Skeletal muscle cell (primary cell): Measurements from ENCODE around the gene PLXDC2.
"Not testable (repeated sequence)": the region's sequence is repeated elsewhere in the genome, so short reads cannot be mapped to it uniquely, and the experiment has no call there.

Experiments used
- DNase-seq: peaks from one replicate; pipeline ENCODE4 v3.0.0-alpha.2; 2010; ENCODE audit warnings: low read depth
- H3K4me3 ChIP-seq: 2 replicates; pipeline ENCODE4 v1.5.1; 2011; ENCODE audit warnings: low read depth, mild to moderate bottlenecking, control low read depth, low read length, moderate library complexity

PLXDC2 gene

DNA sequence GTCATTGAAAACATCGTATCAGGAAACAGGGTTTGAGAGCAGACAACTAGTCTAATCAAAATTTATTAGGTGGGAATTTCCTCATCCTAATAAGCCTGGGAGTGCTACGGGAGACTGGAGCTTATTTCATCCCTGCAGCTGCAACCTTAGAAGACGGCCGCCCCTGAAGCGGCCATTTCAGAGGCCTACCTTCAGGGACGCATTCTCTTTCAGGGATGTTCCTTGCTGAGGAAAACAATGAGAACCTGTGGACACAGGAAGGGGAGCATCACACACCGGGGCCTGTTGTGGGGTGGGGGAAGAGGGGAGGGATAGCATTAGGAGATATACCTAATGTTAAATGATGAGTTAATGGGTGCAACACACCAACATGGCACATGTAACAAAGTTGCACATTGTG lies 392.9 kb downstream of the PLXDC2 start:
- H3K4me3 ChIP-seq, DNase-seq: not testable (repeated sequence)

DNA sequence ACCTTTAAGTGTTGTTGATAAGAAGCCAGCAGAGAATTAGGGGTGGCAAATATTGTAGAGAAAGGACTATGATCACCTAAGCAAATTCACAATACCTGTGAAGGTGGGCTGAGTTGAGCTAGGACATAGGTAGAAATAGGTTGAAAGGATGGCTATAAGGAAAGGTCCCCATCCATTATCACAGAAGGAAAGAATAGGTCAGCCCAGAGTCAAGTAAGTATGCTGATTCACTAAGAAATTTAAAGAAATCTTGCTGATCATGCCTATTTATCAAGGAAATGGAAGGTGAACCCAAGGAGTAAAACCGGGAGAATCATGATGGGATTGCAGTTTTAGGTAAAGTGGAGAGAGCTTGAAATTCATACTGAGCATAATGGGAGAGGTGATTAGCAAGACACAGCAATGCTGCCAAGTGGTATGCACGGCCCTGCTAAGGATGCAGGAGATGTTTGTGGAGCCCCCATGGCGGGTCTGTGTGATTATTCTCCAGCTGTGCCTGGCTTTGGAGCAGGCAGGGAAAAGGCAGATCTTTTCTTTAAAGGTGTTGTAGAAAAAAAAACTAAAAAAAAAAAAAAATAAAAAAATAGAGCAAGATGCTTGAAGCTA lies 399.4 kb downstream of the PLXDC2 start:
- DNase-seq, result no peak
- H3K4me3 ChIP-seq, result no peak overlapping the region

DNA sequence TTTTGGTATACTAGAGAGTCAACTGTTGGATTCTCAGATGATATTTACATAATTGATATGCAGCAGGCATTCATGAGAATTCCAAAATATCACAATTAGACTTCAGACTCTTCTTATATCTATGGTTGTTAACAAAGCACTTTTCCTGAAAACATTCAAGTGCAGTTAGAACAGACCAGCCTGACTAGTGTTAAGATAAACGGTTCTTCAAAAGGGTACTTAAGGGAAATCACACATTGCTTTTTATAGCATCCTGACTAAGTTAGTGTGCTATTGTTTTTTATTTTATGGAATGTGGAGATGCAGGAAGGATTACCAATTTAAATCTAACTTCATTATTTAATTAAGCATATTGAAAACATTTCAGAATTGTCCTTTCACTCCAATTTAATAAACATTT lies 405.1 kb downstream of the PLXDC2 start:
- no peak for DNase-seq
- H3K4me3 ChIP-seq, result no peak overlapping the region

- DNase-seq, result no peak
- no peak overlapping the region for H3K4me3 ChIP-seq
Measured at GRCh38 chr10:20228729-20229128, 412.5 kb downstream of the PLXDC2 start.

- no peak overlapping the region for H3K4me3 ChIP-seq
- DNase-seq, result no peak
Measured at GRCh38 chr10:20232079-20232705, 416.0 kb downstream of the PLXDC2 start.

DNA sequence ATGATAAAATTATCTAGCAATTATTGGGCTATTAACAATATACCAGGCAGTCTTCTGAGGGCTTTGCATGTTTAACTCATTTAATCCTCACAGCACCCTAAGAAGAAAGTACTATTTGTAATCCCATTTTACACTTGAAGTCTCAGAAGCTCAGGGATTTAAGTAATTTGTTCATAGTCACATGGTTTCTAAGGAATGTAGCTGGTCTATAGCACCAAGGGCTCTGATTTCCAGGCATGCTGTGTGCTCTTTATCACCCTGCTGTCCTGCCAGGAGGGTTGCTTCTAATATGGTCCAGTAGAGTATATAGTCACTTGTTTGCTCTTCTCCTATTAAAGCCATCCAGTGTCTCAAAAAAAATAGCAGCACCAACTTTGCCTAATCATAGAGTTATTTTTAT lies 417.2 kb downstream of the PLXDC2 start:
- H3K4me3 ChIP-seq, result no peak overlapping the region
- DNase-seq, result no peak

GRCh38 chr10:20234579-20234978 lies 418.3 kb downstream of the PLXDC2 start:
- no peak for DNase-seq
- H3K4me3 ChIP-seq, result no peak overlapping the region

DNA sequence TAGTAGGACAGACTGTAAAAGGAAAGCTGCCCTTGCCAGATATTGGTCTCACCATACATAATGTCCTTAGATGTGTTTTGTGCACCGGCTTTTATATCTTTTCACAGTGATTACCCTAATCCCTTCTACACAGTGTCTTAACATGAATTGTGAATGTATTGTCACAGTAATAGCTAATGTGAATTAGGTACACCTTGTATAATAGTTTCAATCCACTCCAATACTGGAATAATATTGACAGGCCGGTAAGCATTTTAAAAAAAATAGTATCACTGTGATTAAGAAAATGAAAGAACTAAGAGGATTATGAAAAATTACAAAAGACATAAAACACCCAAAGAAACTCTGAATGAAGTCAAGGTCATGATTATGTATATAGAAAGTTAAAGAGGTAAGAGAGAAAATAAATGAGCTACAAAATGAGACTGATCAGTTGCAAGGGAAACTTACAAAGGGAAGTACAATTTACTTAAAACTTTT lies 420.9 kb downstream of the PLXDC2 start:
- no peak overlapping the region for H3K4me3 ChIP-seq
- no peak for DNase-seq

GRCh38 chr10:20237586-20237985 lies 421.4 kb downstream of the PLXDC2 start:
- no peak overlapping the region for H3K4me3 ChIP-seq
- DNase-seq, result no peak

GRCh38 chr10:20240643-20241042 lies 424.4 kb downstream of the PLXDC2 start:
- no peak for DNase-seq
- H3K4me3 ChIP-seq, result no peak overlapping the region

- H3K4me3 ChIP-seq, result no peak overlapping the region
- no peak for DNase-seq
Measured at GRCh38 chr10:20247454-20247853, 431.2 kb downstream of the PLXDC2 start.

DNA sequence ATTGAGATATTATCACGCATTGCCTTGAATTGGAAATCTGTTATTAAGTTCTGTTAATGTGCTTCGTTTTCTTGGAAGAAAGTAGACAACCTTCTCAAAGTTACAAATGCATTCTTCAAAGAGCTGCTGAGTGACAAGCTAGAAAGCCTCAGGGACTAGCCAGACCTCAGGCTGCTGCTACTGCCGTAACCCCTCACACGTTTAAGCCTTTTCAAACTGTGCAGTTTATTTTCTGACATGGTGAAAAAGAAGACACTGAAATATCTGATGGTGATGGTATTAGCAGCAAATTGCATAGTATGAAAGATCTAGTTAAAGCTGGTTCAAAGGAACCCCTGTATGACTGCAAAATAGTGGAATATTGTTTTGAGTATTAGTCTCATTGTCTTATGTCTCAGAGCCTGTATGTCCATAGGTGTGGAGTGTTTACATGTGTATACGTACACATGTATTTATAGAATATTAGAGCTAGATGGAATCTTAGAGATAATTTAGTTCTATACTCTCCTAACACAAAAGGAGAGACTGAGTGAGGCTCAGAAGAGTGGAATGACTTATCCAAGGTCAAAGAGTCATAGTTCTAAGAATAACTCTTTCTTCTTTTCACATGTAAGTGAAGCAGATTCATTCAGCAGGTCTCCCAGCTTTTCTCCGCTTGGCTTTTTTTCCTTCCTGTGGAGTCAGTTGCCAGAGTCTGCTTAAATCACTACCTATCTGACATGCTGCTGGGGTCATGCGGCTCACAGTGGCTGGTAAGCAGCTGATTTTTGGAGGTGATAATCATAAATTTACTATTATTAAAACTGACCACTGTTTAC lies 431.9 kb downstream of the PLXDC2 start:
- DNase-seq, result no peak

DNA sequence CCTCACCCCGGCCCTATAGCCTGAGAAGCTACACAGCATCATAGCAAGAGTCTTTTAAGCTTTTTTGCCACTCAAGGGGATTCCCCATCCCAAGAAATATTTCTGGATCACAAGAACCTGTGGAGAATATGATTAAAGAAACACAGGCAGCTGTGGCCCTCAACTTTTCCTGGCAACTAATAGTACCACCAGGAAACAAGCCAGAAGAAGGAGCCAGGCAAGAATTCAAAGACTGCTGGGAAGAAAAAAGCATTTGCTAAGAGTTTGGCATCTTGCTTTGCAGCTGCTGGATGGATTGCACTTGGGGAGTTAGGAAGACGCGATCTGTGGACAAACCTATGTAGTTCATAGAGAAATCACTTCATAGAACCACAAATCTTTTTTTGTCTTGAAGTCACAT lies 437.8 kb downstream of the PLXDC2 start:
- no peak overlapping the region for H3K4me3 ChIP-seq
- DNase-seq, result peak; percentile 2

More for the DNA sequence above, 431.9 kb downstream of the PLXDC2 start:
- H3K4me3 ChIP-seq, result no peak overlapping the region

- H3K4me3 ChIP-seq, result no peak overlapping the region
- no peak for DNase-seq
Measured at GRCh38 chr10:20254497-20254896, 438.3 kb downstream of the PLXDC2 start.

GRCh38 chr10:20256969-20257368 lies 440.7 kb downstream of the PLXDC2 start:
- H3K4me3 ChIP-seq, result no peak overlapping the region
- no peak for DNase-seq

- no peak overlapping the region for H3K4me3 ChIP-seq
- no peak for DNase-seq
Measured at GRCh38 chr10:20257422-20257821, 441.2 kb downstream of the PLXDC2 start.

DNA sequence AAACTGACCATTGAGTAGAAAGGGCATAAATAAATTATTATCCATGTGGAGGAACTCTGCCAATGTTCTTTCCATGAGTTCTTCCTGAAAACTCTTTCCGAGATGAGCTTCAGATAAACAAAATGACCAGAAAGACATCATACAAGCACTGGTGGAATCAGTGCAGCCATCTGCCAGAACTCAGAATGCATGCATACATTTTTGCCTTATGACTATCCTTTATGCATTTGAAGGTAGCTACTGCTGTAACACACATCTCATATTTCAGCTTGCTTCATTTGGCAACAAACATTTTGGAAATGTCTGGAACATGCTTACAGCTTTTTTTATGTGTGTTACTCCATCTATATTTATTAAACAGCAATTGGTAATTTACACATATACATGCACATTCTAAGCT lies 448.9 kb downstream of the PLXDC2 start:
- DNase-seq, result peak; percentile 4
- H3K4me3 ChIP-seq, result no peak overlapping the region

GRCh38 chr10:20267734-20268133 lies 451.5 kb downstream of the PLXDC2 start:
- DNase-seq, result no peak
- H3K4me3 ChIP-seq, result no peak overlapping the region

DNA sequence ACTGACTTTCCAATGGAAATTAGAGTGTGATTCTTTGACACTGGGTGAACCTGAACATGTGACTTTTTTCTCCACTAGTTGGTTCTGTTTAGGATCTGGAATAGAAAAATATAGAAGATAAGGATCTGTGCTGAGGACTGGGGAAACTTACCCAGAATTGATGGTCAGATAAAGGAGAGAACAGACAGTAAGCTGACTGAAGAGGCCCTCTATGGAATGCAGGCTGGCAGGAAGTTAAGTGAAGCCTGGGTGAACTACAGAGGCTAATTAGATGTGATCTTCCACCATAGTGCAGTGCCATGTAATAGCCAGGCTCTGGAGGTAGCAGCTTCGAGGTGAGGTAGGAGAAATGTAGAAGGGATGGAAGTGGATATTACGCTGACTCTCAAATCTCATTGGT lies 455.3 kb downstream of the PLXDC2 start:
- no peak overlapping the region for H3K4me3 ChIP-seq
- DNase-seq, result no peak

DNA sequence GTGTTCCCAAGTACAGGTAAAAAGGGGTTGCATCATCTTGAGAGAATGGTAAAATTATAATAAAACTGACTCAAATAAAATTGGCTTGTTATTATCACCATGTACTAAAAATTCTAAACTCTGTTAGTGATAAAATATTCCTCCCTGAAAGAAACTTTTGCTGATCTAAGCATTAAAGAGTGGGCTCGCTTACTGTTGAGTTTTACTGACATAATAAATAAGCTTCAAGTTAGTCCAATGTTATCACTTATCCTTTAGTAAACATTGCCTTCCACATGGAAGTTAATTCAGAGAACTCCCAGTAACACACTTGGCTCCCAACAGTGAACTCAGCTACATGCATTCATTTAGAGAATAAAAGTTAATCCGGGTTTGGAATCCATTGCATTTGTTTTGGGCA lies 456.4 kb downstream of the PLXDC2 start:
- no peak for DNase-seq
- H3K4me3 ChIP-seq, result no peak overlapping the region

GRCh38 chr10:20274571-20274970 lies 458.3 kb downstream of the PLXDC2 start:
- DNase-seq, result no peak
- no peak overlapping the region for H3K4me3 ChIP-seq
